ENCODE measurements around the gene XPNPEP3. TPM values are rescaled to one million over a fixed set of nuclear protein-coding genes. Genes with fewer than 3 reads are reported as not detected.

The XPNPEP3 gene
- total and polyA plus RNA-seq, 2 of the 4 experiments (the other 2 are of a cell fraction): 9.3 to 10.9 TPM

DNA sequence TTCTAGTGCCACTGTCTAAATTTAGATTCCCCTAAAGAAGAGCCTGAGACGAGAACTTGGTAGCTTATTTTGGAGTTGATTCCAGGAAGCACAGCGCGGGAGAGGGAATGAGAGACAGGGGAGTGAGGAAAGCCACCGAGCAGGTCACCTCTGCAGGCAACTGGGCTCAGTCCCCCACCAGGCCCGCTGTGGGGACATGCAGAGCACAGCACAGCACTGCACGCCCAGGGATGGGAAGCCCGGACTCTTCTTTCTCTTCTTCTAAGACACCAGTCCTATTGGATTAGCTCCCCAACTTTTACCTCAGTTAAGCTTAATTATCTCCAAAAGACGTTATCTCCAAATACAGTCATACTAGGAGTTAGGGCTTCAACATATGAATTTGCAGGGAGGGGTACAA lies 122.9 kb downstream of the XPNPEP3 start:
- H3K23ac ChIP-seq (ENCODE audit: low read depth, low read length): no peak overlapping the region
- no peaks in the 10 kb centered on the region for H4K20me1 ChIP-seq (ENCODE audit: insufficient read depth, low read length)
- H3K27ac ChIP-seq (ENCODE audit: insufficient read depth, low read length): no peak overlapping the region
- dilution Hi-C loops (cut with HindIII; ENCODE audit: low sequenced_read_pairs, unreplicated experiment): no loop called here
- no peak overlapping the region for H4K8ac ChIP-seq (ENCODE audit: low read depth in 2 of 2, low read length in 2 of 2)
- no peak overlapping the region for H3K18ac ChIP-seq (ENCODE audit: low read depth, low read length)
- H3K4me2 ChIP-seq (ENCODE audit: low read depth, low read length): no peak overlapping the region
- no peaks in the 10 kb centered on the region for H3K9me1 ChIP-seq (ENCODE audit: insufficient read depth, low read length)
- no peak overlapping the region for H2BK20ac ChIP-seq (ENCODE audit: low read depth, low read length)
- TF ChIP-seq USF2 (IDR thresholded peaks at IDR 0.05; ENCODE audit: low read depth, low read length) (no peak), FOS (IDR thresholded peaks at IDR 0.05; ENCODE audit: low read depth, low read length) (no peak), POLR2A (IDR thresholded peaks at IDR 0.05; ENCODE audit: low read depth, low read length) (no peak), NFE2L2 (IDR thresholded peaks at IDR 0.05; ENCODE audit: low read depth, low read length) (no peak), CEBPB (IDR thresholded peaks at IDR 0.05; ENCODE audit: low read depth, low read length) (no peak)
- TF ChIP-seq, protein P1, sequence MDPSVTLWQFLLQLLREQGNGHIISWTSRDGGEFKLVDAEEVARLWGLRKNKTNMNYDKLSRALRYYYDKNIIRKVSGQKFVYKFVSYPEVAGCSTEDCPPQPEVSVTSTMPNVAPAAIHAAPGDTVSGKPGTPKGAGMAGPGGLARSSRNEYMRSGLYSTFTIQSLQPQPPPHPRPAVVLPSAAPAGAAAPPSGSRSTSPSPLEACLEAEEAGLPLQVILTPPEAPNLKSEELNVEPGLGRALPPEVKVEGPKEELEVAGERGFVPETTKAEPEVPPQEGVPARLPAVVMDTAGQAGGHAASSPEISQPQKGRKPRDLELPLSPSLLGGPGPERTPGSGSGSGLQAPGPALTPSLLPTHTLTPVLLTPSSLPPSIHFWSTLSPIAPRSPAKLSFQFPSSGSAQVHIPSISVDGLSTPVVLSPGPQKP (IDR thresholded peaks at IDR 0.05; ENCODE audit: borderline replicate concordance, low read depth, low read length): no peak
- no peak overlapping the region for H2BK5ac ChIP-seq (ENCODE audit: low read depth, low read length, poor library complexity, severe bottlenecking)
- H3K56ac ChIP-seq (ENCODE audit: extremely low read depth, insufficient read depth, low read length): no peak overlapping the region
- no peak overlapping the region for H3K14ac ChIP-seq (replicated peaks; ENCODE audit: low read depth, low read length)
- no TSS peak for BruUV-seq (replicated peaks)
- no peak overlapping the region for H2BK15ac ChIP-seq (ENCODE audit: low read depth, low read length)
- ChIA-PET CTCF (no interaction called here), POLR2A (ENCODE audit: unreplicated experiment) (no interaction called here)
- no peaks in the 10 kb centered on the region for H3K27me3 ChIP-seq (ENCODE audit: control insufficient read depth, insufficient read depth, low read length)
- no peak for ATAC-seq (ENCODE audit: low read depth)
- no peaks in the 10 kb centered on the region for H3K9me3 ChIP-seq (ENCODE audit: control insufficient read depth, insufficient read depth, low read length)
- in situ Hi-C loops (cut with MboI; ENCODE audit: low sequenced_read_pairs): no loop called here
- no peak overlapping the region for H3K4me3 ChIP-seq (ENCODE audit: insufficient read depth, low read depth, low read length)
- H4K91ac ChIP-seq (ENCODE audit: insufficient read depth, low read depth, low read length): no peak overlapping the region
- no peak overlapping the region for H3K9ac ChIP-seq (ENCODE audit: low read depth, low read length)
- no peak overlapping the region for H2BK120ac ChIP-seq (ENCODE audit: low read depth, low read length)
- no CpG with 5 or more reads among the region's 8 CpGs for WGBS, 2 experiments (ENCODE audit: extremely low coverage in 2 of 2, insufficient read length in 1 of 2)
- no peak overlapping the region for H2AFZ ChIP-seq (replicated peaks; ENCODE audit: low read length, poor library complexity)
- H3K36me3 ChIP-seq (ENCODE audit: control insufficient read depth, insufficient read depth, low read length): no peaks in the 10 kb centered on the region
- intact Hi-C loops (cut with micrococcal nuclease): no loop called here
- no peaks in the 10 kb centered on the region for H3K4me1 ChIP-seq (ENCODE audit: control insufficient read depth, insufficient read depth, low read length)
- no peak overlapping the region for H2AK9ac ChIP-seq (replicated peaks; ENCODE audit: low read depth, low read length, poor library complexity)
- H4K5ac ChIP-seq (ENCODE audit: low read depth, low read length): no peak overlapping the region
- DNase-seq: no peak
- no peak overlapping the region for H2AK5ac ChIP-seq (ENCODE audit: low read depth, low read length)
- H3K4ac ChIP-seq (ENCODE audit: low read depth, low read length): no peak overlapping the region
- H3K79me1 ChIP-seq (ENCODE audit: low read depth in 1 of 2, low read length in 2 of 2): no peaks in the 10 kb centered on the region

Small RNA genes lying within 50 kb of the gene (microRNA-seq; reads per million reads assigned to microRNA genes)
- gene MIR4766 (ENCODE audit: insufficient read depth in 1 of 2, insufficient read length in 1 of 2, unreplicated experiment in 1 of 2): 0.37 to 4.1 reads per million in 2 experiments
- not detected for gene RF00017 (ENCODE audit: insufficient read depth, insufficient read length)
- not detected for gene RNU6-379P (ENCODE audit: insufficient read depth, insufficient read length)

Small RNA genes lying within 50 kb of the gene (small RNA-seq; reads per million reads assigned to genes)
- gene MIR4766: 0 to 19.8 (median 10.9) reads per million in 5 experiments
- gene RF00017: 0 reads per million in 5 experiments
- 0 reads per million in 5 experiments for gene RNU6-379P

Other genes with a start within 250 kb of the XPNPEP3 start
- gene MRTFA, start 220.4 kb upstream of the XPNPEP3 start, total RNA-seq (2012; rRNA removed): 12.5 and 15.3 TPM in 2 replicates
- gene MRTFA, start 220.4 kb upstream of the XPNPEP3 start, polyA plus RNA-seq (2012; rRNA removed): 17.1 and 17.2 TPM in 2 replicates
- gene MCHR1, start 177.7 kb upstream of the XPNPEP3 start, total RNA-seq (2012; rRNA removed): 1.4 and 1.7 TPM in 2 replicates
- gene MCHR1, start 177.7 kb upstream of the XPNPEP3 start, polyA plus RNA-seq (2012; rRNA removed): 3.2 and 3.5 TPM in 2 replicates
- gene SLC25A17, start 37.8 kb upstream of the XPNPEP3 start, total RNA-seq (2012; rRNA removed): 31.7 and 36.0 TPM in 2 replicates
- gene SLC25A17, start 37.8 kb upstream of the XPNPEP3 start, polyA plus RNA-seq (2012; rRNA removed): 15.2 and 19.6 TPM in 2 replicates
- 228 and 235 TPM in 2 replicates for gene ST13, start 509 bp upstream of the XPNPEP3 start, total RNA-seq (2012; rRNA removed)
- 109 and 115 TPM in 2 replicates for gene ST13, start 509 bp upstream of the XPNPEP3 start, polyA plus RNA-seq (2012; rRNA removed)
- not detected in 2 replicates for gene DNAJB7, start 5.0 kb downstream of the XPNPEP3 start, total RNA-seq (2012; rRNA removed)
- gene DNAJB7, start 5.0 kb downstream of the XPNPEP3 start, polyA plus RNA-seq (2012; rRNA removed): not detected in 2 replicates
- gene RBX1, start 94.2 kb downstream of the XPNPEP3 start, total RNA-seq (2012; rRNA removed): 63.3 and 72.4 TPM in 2 replicates
- gene RBX1, start 94.2 kb downstream of the XPNPEP3 start, polyA plus RNA-seq (2012; rRNA removed): 84.5 and 94.8 TPM in 2 replicates
- gene EP300, start 235.4 kb downstream of the XPNPEP3 start, total RNA-seq (2012; rRNA removed): 17.5 and 27.4 TPM in 2 replicates
- 21.9 and 23.3 TPM in 2 replicates for gene EP300, start 235.4 kb downstream of the XPNPEP3 start, polyA plus RNA-seq (2012; rRNA removed)